ENCODE results near the gene EPHX1. TPM values are rescaled to one million over a fixed set of nuclear protein-coding genes. Genes with fewer than 3 reads are reported as not detected.
A peak's percentile ranks its signal among the peaks of the same experiment; 100 is the strongest.

The EPHX1 gene
- total RNA-seq, 6 donors from 2014 or later: 82.8 to 205 (median 141) TPM

- Histone ChIP-seq H3K27me3 (no peaks in the 10 kb centered on the region), H3K4me1 (peaks cover 0 to 2% (median 0%) of the 10 kb centered on the region in 4 donors), H3K36me3 (no peaks in the 10 kb centered on the region), H3K4me3 (no peak within 1 kb of the TSS), H3K27ac (no peak within 1 kb of the TSS), H3K9me3 (no peaks in the 10 kb centered on the region)
- peak in 1 of 2 donors; percentile 73 for DNase-seq
- TF ChIP-seq, protein P1, sequence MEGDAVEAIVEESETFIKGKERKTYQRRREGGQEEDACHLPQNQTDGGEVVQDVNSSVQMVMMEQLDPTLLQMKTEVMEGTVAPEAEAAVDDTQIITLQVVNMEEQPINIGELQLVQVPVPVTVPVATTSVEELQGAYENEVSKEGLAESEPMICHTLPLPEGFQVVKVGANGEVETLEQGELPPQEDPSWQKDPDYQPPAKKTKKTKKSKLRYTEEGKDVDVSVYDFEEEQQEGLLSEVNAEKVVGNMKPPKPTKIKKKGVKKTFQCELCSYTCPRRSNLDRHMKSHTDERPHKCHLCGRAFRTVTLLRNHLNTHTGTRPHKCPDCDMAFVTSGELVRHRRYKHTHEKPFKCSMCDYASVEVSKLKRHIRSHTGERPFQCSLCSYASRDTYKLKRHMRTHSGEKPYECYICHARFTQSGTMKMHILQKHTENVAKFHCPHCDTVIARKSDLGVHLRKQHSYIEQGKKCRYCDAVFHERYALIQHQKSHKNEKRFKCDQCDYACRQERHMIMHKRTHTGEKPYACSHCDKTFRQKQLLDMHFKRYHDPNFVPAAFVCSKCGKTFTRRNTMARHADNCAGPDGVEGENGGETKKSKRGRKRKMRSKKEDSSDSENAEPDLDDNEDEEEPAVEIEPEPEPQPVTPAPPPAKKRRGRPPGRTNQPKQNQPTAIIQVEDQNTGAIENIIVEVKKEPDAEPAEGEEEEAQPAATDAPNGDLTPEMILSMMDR (IDR thresholded peaks at IDR 0.05): no peak
- TF ChIP-seq POLR2AphosphoS5 (IDR thresholded peaks at IDR 0.05) (no peak), POLR2A (IDR thresholded peaks at IDR 0.05) (no peak), EP300 (IDR thresholded peaks at IDR 0.05) (no peak)
- ATAC-seq (ENCODE audit: low FRiP score in 2 of 2): peak in 1 of 2 donors; percentile 30
- 57 to 80% methylated on average over 3 to 6 of the region's 11 CpGs for WGBS, 2 donors
Measured at GRCh38 chr1:225888898-225889601, 79.1 kb downstream of the EPHX1 start, which contains the start of gene LEFTY1. LEFTY1 (minus strand) TSS chr1:225889146; CDS start chr1:225889066, 80 bp downstream.

DNA sequence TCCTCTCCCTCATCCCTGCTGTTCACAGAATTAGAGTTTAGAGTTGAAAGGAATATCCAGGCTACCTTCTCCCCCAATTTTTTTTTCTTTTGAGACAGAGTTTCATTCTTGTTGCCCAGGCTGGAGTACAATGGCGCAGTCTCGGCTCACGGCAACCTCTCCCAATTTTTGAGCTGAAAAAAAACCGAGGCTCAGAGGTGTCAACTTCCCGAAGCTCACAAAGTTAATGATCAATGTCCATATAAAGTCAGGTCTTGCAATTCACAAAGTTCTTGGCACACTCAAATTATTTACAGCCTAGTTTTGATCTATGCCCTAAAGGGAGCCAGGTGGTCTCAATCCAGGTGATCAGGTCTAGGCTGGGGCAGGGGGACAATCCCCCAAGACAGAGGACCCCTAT is 79.8 kb downstream of the EPHX1 start:
- no peak for TF ChIP-seq POLR2A (IDR thresholded peaks at IDR 0.05)
- TF ChIP-seq EP300 (IDR thresholded peaks at IDR 0.05): no peak
- TF ChIP-seq, protein P1 (IDR thresholded peaks at IDR 0.05): no peak
- TF ChIP-seq POLR2AphosphoS5 (IDR thresholded peaks at IDR 0.05): no peak
- no peak for DNase-seq
- peaks cover 0 to 2% (median 0%) of the 10 kb centered on the region in 4 donors for H3K4me1 ChIP-seq

GRCh38 chr1:225890346-225891228 is 80.7 kb downstream of the EPHX1 start:
- H3K27me3 ChIP-seq: no peaks in the 10 kb centered on the region
- no peak overlapping the region for H3K4me3 ChIP-seq
- H3K9me3 ChIP-seq: no peaks in the 10 kb centered on the region
- peaks cover 0 to 2% (median 0%) of the 10 kb centered on the region in 4 donors for H3K4me1 ChIP-seq
- ATAC-seq (ENCODE audit: low FRiP score in 2 of 2): no peak
- DNase-seq: no peak
- H3K36me3 ChIP-seq: no peaks in the 10 kb centered on the region
- TF ChIP-seq, protein P1 (IDR thresholded peaks at IDR 0.05): no peak
- TF ChIP-seq POLR2AphosphoS5 (IDR thresholded peaks at IDR 0.05) (no peak), EP300 (IDR thresholded peaks at IDR 0.05) (no peak), POLR2A (IDR thresholded peaks at IDR 0.05) (no peak)
- no peak overlapping the region for H3K27ac ChIP-seq
- 67 to 79% methylated on average over 4 to 6 of the region's 6 CpGs for WGBS, 2 donors

More for the DNA sequence above, 79.8 kb downstream of the EPHX1 start:
- Histone ChIP-seq H3K4me3 (no peak overlapping the region), H3K9me3 (no peaks in the 10 kb centered on the region), H3K27ac (no peak overlapping the region), H3K27me3 (no peaks in the 10 kb centered on the region), H3K36me3 (no peaks in the 10 kb centered on the region)
- 92 to 93% methylated on average over 5 of the region's 5 CpGs for WGBS, 2 donors
- no peak for ATAC-seq (ENCODE audit: low FRiP score in 2 of 2)

GRCh38 chr1:225891229-225891972 is 81.5 kb downstream of the EPHX1 start:
- no peak overlapping the region for H3K27ac ChIP-seq
- peaks cover 0 to 3% (median under 1%) of the 10 kb centered on the region in 4 donors for H3K4me1 ChIP-seq
- H3K4me3 ChIP-seq: no peak overlapping the region
- WGBS, 2 donors: 86 to 92% methylated on average over 14 of the region's 14 CpGs
- DNase-seq (no peak), ATAC-seq (ENCODE audit: low FRiP score in 2 of 2) (no peak)
- no peaks in the 10 kb centered on the region for H3K27me3 ChIP-seq
- no peaks in the 10 kb centered on the region for H3K36me3 ChIP-seq
- no peak for TF ChIP-seq POLR2AphosphoS5 (IDR thresholded peaks at IDR 0.05)
- TF ChIP-seq EP300 (IDR thresholded peaks at IDR 0.05): no peak
- TF ChIP-seq, protein P1 (IDR thresholded peaks at IDR 0.05): no peak
- TF ChIP-seq POLR2A (IDR thresholded peaks at IDR 0.05): no peak
- H3K9me3 ChIP-seq: no peaks in the 10 kb centered on the region

Data from upper lobe of left lung (tissue), 6 donors.